NCI-H1436 treated with DMSO at 0.1 percent for 48 hours (cell line): ENCODE results near the gene CIB2.

Source experiments
- DNase-seq: peaks from one replicate; lab custom pipeline; 2025; lab: John Stamatoyannopoulos, UW

The CIB2 gene

GRCh38 chr15:78083687-78084448, 47.4 kb downstream of the CIB2 start:
- no peak for DNase-seq

- DNase-seq = no peak
Observed at GRCh38 chr15:78083186-78083585, 48.1 kb downstream of the CIB2 start.

GRCh38 chr15:78082743-78083110, 48.5 kb downstream of the CIB2 start:
- DNase-seq = no peak

GRCh38 chr15:78082106-78082742, 49.0 kb downstream of the CIB2 start:
- no peak for DNase-seq

GRCh38 chr15:78080088-78080460, 51.2 kb downstream of the CIB2 start:
- no peak for DNase-seq

GRCh38 chr15:78079298-78080087, 51.8 kb downstream of the CIB2 start:
- no peak for DNase-seq

- no peak for DNase-seq
Observed at GRCh38 chr15:78077871-78078210, 53.4 kb downstream of the CIB2 start.

- DNase-seq = no peak
Observed at GRCh38 chr15:78077053-78077870, 54.0 kb downstream of the CIB2 start, which contains the start of gene TBC1D2B. TSS of gene TBC1D2B (minus strand) at chr15:78077711. CDS start at chr15:78077652, 59 bp downstream.

- DNase-seq = no peak
Observed at GRCh38 chr15:78076231-78077052, 54.8 kb downstream of the CIB2 start.

- no peak for DNase-seq
Observed at GRCh38 chr15:78075490-78076230, 55.6 kb downstream of the CIB2 start.

GRCh38 chr15:78073046-78073787, 58.0 kb downstream of the CIB2 start:
- DNase-seq = no peak

- no peak for DNase-seq
Observed at GRCh38 chr15:78072080-78072892, 59.0 kb downstream of the CIB2 start.

GRCh38 chr15:78071383-78071782, 59.9 kb downstream of the CIB2 start:
- DNase-seq = no peak

GRCh38 chr15:78070049-78070700, 61.1 kb downstream of the CIB2 start:
- no peak for DNase-seq

- DNase-seq = no peak
Observed at GRCh38 chr15:78069462-78070029, 61.7 kb downstream of the CIB2 start.

GRCh38 chr15:78069052-78069414, 62.2 kb downstream of the CIB2 start:
- DNase-seq = no peak

GRCh38 chr15:78067328-78068228, 63.7 kb downstream of the CIB2 start:
- no peak for DNase-seq
